ENCODE data around the gene FARS2.
"Not testable (repeated sequence)": the region's sequence is repeated elsewhere in the genome, so short reads cannot be mapped to it uniquely, and the experiment has no call there.

FARS2 gene

GRCh38 chr6:5634525-5634924 lies 373.2 kb downstream of the FARS2 start:
- H3K4me3 ChIP-seq (ENCODE audit: low read depth, low read length), result no peak overlapping the region
- peak; percentile 67 for DNase-seq (ENCODE audit: low read depth)

GRCh38 chr6:5636210-5637030 lies 375.1 kb downstream of the FARS2 start:
- H3K4me3 ChIP-seq (ENCODE audit: low read depth, low read length), result no peak overlapping the region
- DNase-seq (ENCODE audit: low read depth), result no peak

GRCh38 chr6:5637714-5638113 lies 376.4 kb downstream of the FARS2 start:
- no peak overlapping the region for H3K4me3 ChIP-seq (ENCODE audit: low read depth, low read length)
- DNase-seq (ENCODE audit: low read depth), result no peak

GRCh38 chr6:5638666-5639065 lies 377.4 kb downstream of the FARS2 start:
- no peak for DNase-seq (ENCODE audit: low read depth)
- H3K4me3 ChIP-seq (ENCODE audit: low read depth, low read length), result no peak overlapping the region

GRCh38 chr6:5639193-5639592 lies 377.9 kb downstream of the FARS2 start:
- no peak for DNase-seq (ENCODE audit: low read depth)
- no peak overlapping the region for H3K4me3 ChIP-seq (ENCODE audit: low read depth, low read length)

GRCh38 chr6:5640614-5641013 lies 379.3 kb downstream of the FARS2 start:
- no peak for DNase-seq (ENCODE audit: low read depth)
- H3K4me3 ChIP-seq (ENCODE audit: low read depth, low read length), result no peak overlapping the region

- no peak for DNase-seq (ENCODE audit: low read depth)
- no peak overlapping the region for H3K4me3 ChIP-seq (ENCODE audit: low read depth, low read length)
These were observed 383.3 kb downstream of the FARS2 start for GRCh38 chr6:5644523-5645185.

GRCh38 chr6:5645328-5646290 lies 384.3 kb downstream of the FARS2 start:
- DNase-seq (ENCODE audit: low read depth), result no peak
- no peak overlapping the region for H3K4me3 ChIP-seq (ENCODE audit: low read depth, low read length)

- no peak overlapping the region for H3K4me3 ChIP-seq (ENCODE audit: low read depth, low read length)
These were observed 391.3 kb downstream of the FARS2 start for GRCh38 chr6:5652406-5653137.

GRCh38 chr6:5653801-5654200 lies 392.5 kb downstream of the FARS2 start:
- no peak overlapping the region for H3K4me3 ChIP-seq (ENCODE audit: low read depth, low read length)
- DNase-seq (ENCODE audit: low read depth), result no peak

More at GRCh38 chr6:5652406-5653137, 391.3 kb downstream of the FARS2 start:
- no peak for DNase-seq (ENCODE audit: low read depth)

- H3K4me3 ChIP-seq (ENCODE audit: low read depth, low read length), result no peak overlapping the region
- no peak for DNase-seq (ENCODE audit: low read depth)
These were observed 394.9 kb downstream of the FARS2 start for GRCh38 chr6:5656226-5656625.

GRCh38 chr6:5656695-5657094 lies 395.4 kb downstream of the FARS2 start:
- not testable (repeated sequence) for DNase-seq (ENCODE audit: low read depth); H3K4me3 ChIP-seq (ENCODE audit: low read depth, low read length)

GRCh38 chr6:5657684-5658430 lies 396.5 kb downstream of the FARS2 start:
- DNase-seq (ENCODE audit: low read depth), result no peak
- H3K4me3 ChIP-seq (ENCODE audit: low read depth, low read length), result no peak overlapping the region

GRCh38 chr6:5659467-5659866 lies 398.2 kb downstream of the FARS2 start:
- H3K4me3 ChIP-seq (ENCODE audit: low read depth, low read length), result no peak overlapping the region
- DNase-seq (ENCODE audit: low read depth), result no peak

- no peak overlapping the region for H3K4me3 ChIP-seq (ENCODE audit: low read depth, low read length)
- DNase-seq (ENCODE audit: low read depth), result no peak
These were observed 399.5 kb downstream of the FARS2 start for GRCh38 chr6:5660772-5661171.

- no peak for DNase-seq (ENCODE audit: low read depth)
- H3K4me3 ChIP-seq (ENCODE audit: low read depth, low read length), result no peak overlapping the region
These were observed 401.5 kb downstream of the FARS2 start for GRCh38 chr6:5662797-5663196.

- H3K4me3 ChIP-seq (ENCODE audit: low read depth, low read length), result no peak overlapping the region
- DNase-seq (ENCODE audit: low read depth), result no peak
These were observed 401.9 kb downstream of the FARS2 start for GRCh38 chr6:5663259-5663658.

GRCh38 chr6:5663739-5664138 lies 402.4 kb downstream of the FARS2 start:
- DNase-seq (ENCODE audit: low read depth), result no peak

GRCh38 chr6:5664149-5664548 lies 402.8 kb downstream of the FARS2 start:
- DNase-seq (ENCODE audit: low read depth), result no peak
- H3K4me3 ChIP-seq (ENCODE audit: low read depth, low read length), result no peak overlapping the region

More at GRCh38 chr6:5663739-5664138, 402.4 kb downstream of the FARS2 start:
- H3K4me3 ChIP-seq (ENCODE audit: low read depth, low read length), result no peak overlapping the region

Measured in skeletal muscle cell (primary cell).